Spleen (tissue), 7 donors: ENCODE measurements around the gene EPHB1.

Source experiments
- CTCF ChIP-seq, 11 experiments: fragments of 200-600 bp in 7 of 11; fragments of 450-650 bp in 4 of 11; sonication (generic) in 4 of 11; IDR thresholded peaks in 8 of 11; conservative IDR thresholded peaks in 3 of 11; 1 replicate in 7 of 11; 2 replicates in 4 of 11; pipeline versions ENCODE4 v1.4.0 to v1.8.0; 2016 to 2021; ENCODE audit warnings: antibody characterized with exemption in 11 of 11, inconsistent platforms in 4 of 11, mild to moderate bottlenecking in 1 of 11
- POLR2AphosphoS5 ChIP-seq, 3 donors: sonication (generic); formaldehyde crosslinking; IDR thresholded peaks; one replicate each; pipeline ENCODE4 v1.5.1; 2017; ENCODE audit warnings: antibody characterized with exemption in 3 of 3
- donor health status: DM: no; HTN: no; CAD: no; lungs with moderate emphysema.
- donor health status: DM: no; HTN: no; CAD: no.
- donor health status: DM: no; HTN: no; CAD: no.

GRCh38 chr3:134916276-134916961, 121.4 kb downstream of the EPHB1 start:
- TF ChIP-seq CTCF (IDR thresholded peaks at IDR 0.05 in 8 of 11, conservative IDR thresholded peaks at IDR 0.05 in 3 of 11) (no peak), POLR2AphosphoS5 (IDR thresholded peaks at IDR 0.05) (no peak)
